Keratinocyte (primary cell): Measurements from ENCODE around the gene LRCH3. TPM values are rescaled to one million over a fixed set of nuclear protein-coding genes. Genes with fewer than 3 reads are reported as not detected.

Source experiments
- DNase-seq: peaks from one replicate; pipeline ENCODE4 v3.0.0-alpha.2; 2011; ENCODE audit warnings: low read depth, missing footprints, low spot score
- FAIRE-seq: peaks from 2 replicates; lab custom pipeline; 2011; peaks lifted over from hg19 to GRCh38; lab: Jason Lieb, UNC
- H2AFZ ChIP-seq: 2 replicates; pipeline ENCODE4 v1.6.0; 2012; ENCODE audit warnings: low read length, control low read depth, inconsistent platforms; ENCODE audit not compliant: control insufficient read depth
- H3K27ac ChIP-seq: 2 replicates; pipeline ENCODE4 v1.5.1; 2011; ENCODE audit warnings: low read length; ENCODE audit not compliant: control insufficient read depth, insufficient read depth
- H3K27me3 ChIP-seq: 3 replicates; pipeline ENCODE4 v1.6.0; 2011; ENCODE audit warnings: low read length; ENCODE audit not compliant: control insufficient read depth, insufficient read depth; ENCODE audit errors: extremely low read depth
- H3K36me3 ChIP-seq, 2 experiments: 2 replicates in 1 of 2; 3 replicates in 1 of 2; pipeline ENCODE4 v1.5.1; 2011; ENCODE audit warnings: low read length in 2 of 2, mild to moderate bottlenecking in 1 of 2; ENCODE audit not compliant: control insufficient read depth in 2 of 2, insufficient read depth in 2 of 2; ENCODE audit errors: extremely low read depth in 1 of 2
- H3K4me1 ChIP-seq: 3 replicates; pipeline ENCODE4 v1.5.1; 2011; ENCODE audit warnings: low read length; ENCODE audit not compliant: control insufficient read depth, insufficient read depth; ENCODE audit errors: extremely low read depth
- H3K4me2 ChIP-seq: 3 replicates; pipeline ENCODE4 v1.6.0; 2011; ENCODE audit warnings: low read depth, low read length; ENCODE audit not compliant: control insufficient read depth, insufficient read depth; ENCODE audit errors: extremely low read depth
- H3K4me3 ChIP-seq, 3 experiments: fragments of 200-600 bp in 1 of 3; sonication (generic) in 1 of 3; 2 replicates in 2 of 3; 3 replicates in 1 of 3; pipeline ENCODE4 v1.5.1; 2011 to 2016; ENCODE audit warnings: low read length in 3 of 3, mild to moderate bottlenecking in 3 of 3, control low read depth in 2 of 3, inconsistent platforms in 1 of 3, low read depth in 1 of 3, mixed read lengths in 1 of 3, mixed run types in 1 of 3, moderate library complexity in 1 of 3; ENCODE audit not compliant: control insufficient read depth in 2 of 3, insufficient read depth in 2 of 3; ENCODE audit errors: extremely low read depth in 1 of 3
- H3K79me2 ChIP-seq: 2 replicates; pipeline ENCODE4 v1.6.0; 2012; ENCODE audit warnings: low read length; ENCODE audit not compliant: control insufficient read depth, insufficient read depth
- H3K9ac ChIP-seq: 3 replicates; pipeline ENCODE4 v1.6.0; 2011; ENCODE audit warnings: low read length; ENCODE audit not compliant: control insufficient read depth, insufficient read depth; ENCODE audit errors: extremely low read depth
- H3K9me1 ChIP-seq: 3 replicates; pipeline ENCODE4 v1.6.0; 2011; ENCODE audit warnings: low read length; ENCODE audit not compliant: control insufficient read depth, insufficient read depth; ENCODE audit errors: extremely low read depth
- H3K9me3 ChIP-seq: 2 replicates; pipeline ENCODE4 v1.5.1; 2012; ENCODE audit warnings: low read depth, low read length; ENCODE audit not compliant: control insufficient read depth
- H4K20me1 ChIP-seq: 3 replicates; pipeline ENCODE4 v1.6.0; 2011; ENCODE audit warnings: low read length; ENCODE audit not compliant: control insufficient read depth, insufficient read depth; ENCODE audit errors: extremely low read depth
- EZH2 ChIP-seq: IDR thresholded peaks from one replicate; pipeline ENCODE4 v1.6.1; 2012; ENCODE audit warnings: inconsistent platforms, mild to moderate bottlenecking, low read length, moderate library complexity
- dilution Hi-C: fragments of 300-500 bp; cut with MboI; formaldehyde crosslinking; loops from one replicate; pipeline ENCODE4 v1.7.0; 2020; ENCODE audit warnings: low sequenced_read_pairs; ENCODE audit not compliant: extremely low pct_ligation_motif_present
- polyA plus RNA-seq, 5 experiments: library from polyadenylated mRNA; depleted of rRNA in 3 of 5; stranded (reverse) in 3 of 5; stranded (forward) in 1 of 5; unstranded in 1 of 5; fragments of >200 nt; gene quantifications; 1 replicate in 1 of 5; 2 replicates in 3 of 5; 3 replicates in 1 of 5; pipeline versions ENCODE4 v1.2.1 to v1.2.3, GENCODE V29; 2011 to 2012; ENCODE audit warnings: missing spikeins in 2 of 5, low read depth in 1 of 5, low replicate concordance in 1 of 5
- TF ChIP-seq, protein P1 (sequence below), 3 experiments: IDR thresholded peaks in 1 of 3; conservative IDR thresholded peaks in 1 of 3; optimal IDR thresholded peaks in 1 of 3; 2 replicates in 2 of 3; 3 replicates in 1 of 3; pipeline versions ENCODE3 to v1.5.1; 2011; ENCODE audit warnings: low read length in 3 of 3, mild to moderate bottlenecking in 3 of 3, moderate library complexity in 2 of 3, control low read depth in 1 of 3, inconsistent platforms in 1 of 3; ENCODE audit not compliant: insufficient read depth in 2 of 3; ENCODE audit errors: extremely low read depth in 1 of 3

The LRCH3 gene
- polyA plus RNA-seq, 1 donor (not counting 4 experiments of a cell fraction or from before 2014, with no cell fraction given) = 50.2 TPM

DNA sequence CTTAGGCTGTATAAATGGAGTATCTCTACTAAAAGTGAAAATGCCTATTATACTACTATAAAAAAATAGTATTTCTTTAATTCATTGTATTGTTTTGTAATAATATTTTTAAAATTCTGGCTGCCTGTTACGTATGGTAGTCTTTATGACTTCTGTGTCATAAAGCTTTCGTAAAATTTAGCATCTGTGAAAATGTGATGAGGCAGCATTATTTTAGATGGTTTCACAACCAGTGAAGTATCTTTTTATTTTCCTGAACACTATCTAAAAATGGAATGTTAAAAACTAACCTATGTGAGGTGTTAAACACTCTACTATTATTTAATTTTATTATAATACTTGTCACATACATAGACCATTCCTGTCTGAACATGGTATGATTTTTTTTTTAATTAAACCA, 46.2 kb downstream of the LRCH3 start:
- Histone ChIP-seq H3K27me3 (no peaks in the 10 kb centered on the region), H3K9me3 (no peaks in the 10 kb centered on the region), H3K9me1 (no peaks in the 10 kb centered on the region), H4K20me1 (no peaks in the 10 kb centered on the region), H3K79me2 (no peaks in the 10 kb centered on the region), H3K36me3 (peaks cover 12 to 17% of the 10 kb centered on the region in 2 experiments), H3K4me2 (no peak overlapping the region), H2AFZ (no peak overlapping the region), H3K9ac (no peak overlapping the region), H3K4me3 (no peak overlapping the region), H3K27ac (no peak overlapping the region), H3K4me1 (no peaks in the 10 kb centered on the region)
- dilution Hi-C loops = no loop called here
- DNase-seq (no peak), FAIRE-seq (no peak)
- TF ChIP-seq EZH2 = no peak
- TF ChIP-seq, protein P1, sequence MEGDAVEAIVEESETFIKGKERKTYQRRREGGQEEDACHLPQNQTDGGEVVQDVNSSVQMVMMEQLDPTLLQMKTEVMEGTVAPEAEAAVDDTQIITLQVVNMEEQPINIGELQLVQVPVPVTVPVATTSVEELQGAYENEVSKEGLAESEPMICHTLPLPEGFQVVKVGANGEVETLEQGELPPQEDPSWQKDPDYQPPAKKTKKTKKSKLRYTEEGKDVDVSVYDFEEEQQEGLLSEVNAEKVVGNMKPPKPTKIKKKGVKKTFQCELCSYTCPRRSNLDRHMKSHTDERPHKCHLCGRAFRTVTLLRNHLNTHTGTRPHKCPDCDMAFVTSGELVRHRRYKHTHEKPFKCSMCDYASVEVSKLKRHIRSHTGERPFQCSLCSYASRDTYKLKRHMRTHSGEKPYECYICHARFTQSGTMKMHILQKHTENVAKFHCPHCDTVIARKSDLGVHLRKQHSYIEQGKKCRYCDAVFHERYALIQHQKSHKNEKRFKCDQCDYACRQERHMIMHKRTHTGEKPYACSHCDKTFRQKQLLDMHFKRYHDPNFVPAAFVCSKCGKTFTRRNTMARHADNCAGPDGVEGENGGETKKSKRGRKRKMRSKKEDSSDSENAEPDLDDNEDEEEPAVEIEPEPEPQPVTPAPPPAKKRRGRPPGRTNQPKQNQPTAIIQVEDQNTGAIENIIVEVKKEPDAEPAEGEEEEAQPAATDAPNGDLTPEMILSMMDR (optimal IDR thresholded peaks at IDR 0.05 in 1 of 3, IDR thresholded peaks at IDR 0.05 in 1 of 3, conservative IDR thresholded peaks at IDR 0.05 in 1 of 3; ENCODE audit: extremely low read depth in 1 of 3, insufficient read depth in 2 of 3, low read length in 3 of 3) = no peak

DNA sequence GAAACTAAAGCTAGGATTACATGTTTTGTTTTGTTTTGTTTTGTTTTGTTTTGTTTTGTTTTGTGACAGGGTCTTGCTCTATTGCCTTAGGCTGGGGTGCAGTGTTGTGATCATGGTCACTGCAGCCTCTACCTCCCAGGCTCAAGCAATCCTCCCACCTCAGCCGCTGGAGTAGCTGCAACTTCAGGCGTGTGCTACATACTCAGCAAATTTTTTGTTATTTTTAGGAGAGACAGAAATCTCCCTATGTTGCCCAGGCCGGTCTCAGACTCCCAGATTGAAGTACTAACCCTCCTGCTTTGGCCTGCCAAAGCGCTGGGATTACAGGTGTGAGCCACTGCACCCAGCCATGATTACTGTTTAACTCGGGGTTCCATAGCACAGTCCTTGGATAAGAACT, 50.7 kb downstream of the LRCH3 start:
- peaks cover 14 to 23% of the 10 kb centered on the region in 2 experiments for H3K36me3 ChIP-seq

More for the DNA sequence above, 50.7 kb downstream of the LRCH3 start:
- Histone ChIP-seq H3K4me3 (no peak overlapping the region), H3K27ac (no peak overlapping the region), H3K9me3 (no peaks in the 10 kb centered on the region), H3K27me3 (no peaks in the 10 kb centered on the region), H3K4me2 (no peak overlapping the region), H3K4me1 (no peaks in the 10 kb centered on the region), H2AFZ (no peak overlapping the region), H3K79me2 (no peaks in the 10 kb centered on the region), H3K9ac (no peak overlapping the region), H4K20me1 (no peaks in the 10 kb centered on the region), H3K9me1 (no peaks in the 10 kb centered on the region)
- no peak for FAIRE-seq
- TF ChIP-seq, protein P1 (optimal IDR thresholded peaks at IDR 0.05 in 1 of 3, IDR thresholded peaks at IDR 0.05 in 1 of 3, conservative IDR thresholded peaks at IDR 0.05 in 1 of 3; ENCODE audit: extremely low read depth in 1 of 3, insufficient read depth in 2 of 3, low read length in 3 of 3) = no peak
- no peak for TF ChIP-seq EZH2
- dilution Hi-C loops = no loop called here
- DNase-seq = no peak
